ENCODE measurements around the gene LTBP2.
A peak's percentile ranks its signal among the peaks of the same experiment; 100 is the strongest.

Gene LTBP2

GRCh38 chr14:74571901-74572725 lies 39.9 kb downstream of the LTBP2 start (continued):
- TF ChIP-seq AEBP2 (tag by site-specific recombination; IDR thresholded peaks at IDR 0.05; ENCODE audit: borderline replicate concordance) (no peak), ZNF830 (tag by site-specific recombination; IDR thresholded peaks at IDR 0.05; ENCODE audit: low read depth) (no peak)

GRCh38 chr14:74571441-74571841 lies 40.6 kb downstream of the LTBP2 start:
- no peaks in the 10 kb centered on the region for H3K36me3 ChIP-seq (ENCODE audit: control insufficient read depth in 2 of 2, insufficient read depth in 1 of 2, low read length in 2 of 2)
- H3K27ac ChIP-seq (ENCODE audit: extremely low read depth, low read depth, low read length), result peak overlapping the region; percentile 78; the same call in 1 of the 2 replicates
- peaks cover 16% of the 10 kb centered on the region for H3K4me1 ChIP-seq (ENCODE audit: control insufficient read depth, insufficient read depth, low read length)
- no peak overlapping the region for H3K4me3 ChIP-seq (ENCODE audit: low read depth, low read length)
- no peak for TF ChIP-seq ZFP41 (tag by site-specific recombination; IDR thresholded peaks at IDR 0.05; ENCODE audit: borderline replicate concordance)
- TF ChIP-seq ZNF266 (tag by site-specific recombination; IDR thresholded peaks at IDR 0.05; ENCODE audit: low read depth), result no peak
- no peak for TF ChIP-seq RBAK (tag by site-specific recombination; IDR thresholded peaks at IDR 0.05)
- TF ChIP-seq MYNN (tag by site-specific recombination; IDR thresholded peaks at IDR 0.05; ENCODE audit: borderline replicate concordance), result no peak
- no peak for TF ChIP-seq ZNF404 (tag by site-specific recombination; IDR thresholded peaks at IDR 0.05)
- no peak for TF ChIP-seq ZNF658 (tag by site-specific recombination; IDR thresholded peaks at IDR 0.05)
- no peak for TF ChIP-seq ZBTB44 (tag by site-specific recombination; IDR thresholded peaks at IDR 0.05)
- no peak for TF ChIP-seq SP7 (tag by site-specific recombination; IDR thresholded peaks at IDR 0.05)
- no peak for TF ChIP-seq ZBTB49 (tag by site-specific recombination; IDR thresholded peaks at IDR 0.05; ENCODE audit: low read depth)
- TF ChIP-seq KLF1 (tag by site-specific recombination; IDR thresholded peaks at IDR 0.05), result no peak
- no peak for TF ChIP-seq ZFP69B (tag by site-specific recombination; IDR thresholded peaks at IDR 0.05)
- TF ChIP-seq KLF7 (tag by site-specific recombination; IDR thresholded peaks at IDR 0.05; ENCODE audit: borderline replicate concordance), result no peak
- TF ChIP-seq ZBTB48 (tag by site-specific recombination; IDR thresholded peaks at IDR 0.05), result no peak
- no peak for TF ChIP-seq PRDM10 (tag by site-specific recombination; IDR thresholded peaks at IDR 0.05)
- TF ChIP-seq ZNF184 (tag by site-specific recombination; IDR thresholded peaks at IDR 0.05), result no peak
- TF ChIP-seq GLIS1 (tag by site-specific recombination; IDR thresholded peaks at IDR 0.05), result no peak
- TF ChIP-seq ZNF549 (tag by site-specific recombination; IDR thresholded peaks at IDR 0.05), result no peak
- no peak for TF ChIP-seq ZNF623 (tag by site-specific recombination; IDR thresholded peaks at IDR 0.05)
- ChIA-PET CTCF (interaction anchor here (3.6 to 4.0 kb wide), 2 partner anchors 38 to 41 kb away, joined by 18 to 20 read pairs; partner anchors contain the start of gene LTBP2), POLR2A (no interaction called here)
- no peaks in the 10 kb centered on the region for H3K9me3 ChIP-seq (ENCODE audit: control insufficient read depth, insufficient read depth, low read depth, low read length)
